GM19395 (cell line): ENCODE measurements around the gene MIP.
"Not testable (repeated sequence)": the region's sequence is repeated elsewhere in the genome, so short reads cannot be mapped to it uniquely, and the experiment has no call there.

ENCODE experiments used
- ATAC-seq: cut with Tn5 transposase; IDR thresholded peaks from one replicate; pipeline ENCODE4 v1.9.1; 2021; ENCODE audit warnings: mild to moderate bottlenecking, moderate library complexity; ENCODE audit not compliant: unreplicated experiment

MIP gene

DNA sequence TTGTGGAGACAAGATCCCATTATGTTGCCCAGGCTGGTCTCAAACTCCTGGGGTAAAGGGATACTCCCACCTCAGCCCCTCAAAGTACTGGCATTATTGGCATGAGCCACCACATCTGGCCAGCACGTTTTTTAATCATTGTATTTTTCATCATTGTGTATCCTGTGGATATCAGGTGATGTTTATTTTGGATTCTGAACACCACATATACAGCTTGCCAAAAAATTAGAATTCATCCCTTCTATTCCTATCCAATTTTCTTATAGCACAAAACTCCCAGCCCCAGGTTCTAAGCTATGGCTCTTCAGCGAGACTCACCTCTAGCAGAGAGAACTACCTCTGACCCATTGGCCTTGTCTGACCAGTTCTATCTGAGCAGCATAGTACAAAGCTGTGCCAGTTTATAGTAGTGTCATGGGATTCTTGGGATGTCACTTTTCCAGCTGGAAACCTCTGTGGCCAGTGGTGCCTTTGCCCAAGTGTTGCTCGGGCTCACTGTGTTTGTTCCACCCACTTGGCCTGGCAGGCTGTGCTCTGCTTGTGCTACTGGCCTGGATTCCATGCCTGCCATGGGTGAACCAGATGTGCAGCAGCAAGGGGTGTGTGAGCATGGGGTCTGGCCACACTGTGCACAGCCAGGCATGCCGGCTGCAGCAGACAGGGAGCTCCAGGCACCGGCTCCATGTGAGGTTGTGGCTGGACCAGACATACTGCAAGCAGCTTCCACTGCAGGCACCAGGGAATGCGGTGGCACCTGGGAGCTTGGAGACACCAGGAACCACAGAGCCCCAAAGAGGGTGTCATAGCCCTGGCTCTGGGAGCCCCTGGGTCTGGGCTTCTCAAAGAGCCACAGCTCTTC, 42.4 kb downstream of the MIP start:
- no peak for ATAC-seq

DNA sequence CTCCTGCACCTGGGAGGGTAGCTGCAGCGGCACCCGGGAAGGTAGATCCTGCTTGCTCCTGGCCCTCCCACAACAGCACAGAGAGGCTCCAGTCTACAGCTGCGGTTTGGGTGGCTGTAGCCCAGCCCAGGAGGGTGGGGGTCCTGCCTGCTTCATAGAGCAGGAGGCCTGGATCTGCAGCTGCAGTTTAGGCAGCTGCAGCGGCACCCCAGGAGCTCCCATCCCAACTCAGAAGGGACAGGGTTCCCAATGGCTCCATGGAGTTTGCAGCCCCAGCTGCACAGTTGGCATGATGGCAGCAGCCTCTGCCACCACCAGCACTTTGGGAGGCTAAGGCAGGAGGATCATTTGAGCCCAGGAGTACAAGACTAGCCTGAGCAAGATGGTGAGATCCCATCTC, 43.7 kb downstream of the MIP start:
- ATAC-seq, result no peak

DNA sequence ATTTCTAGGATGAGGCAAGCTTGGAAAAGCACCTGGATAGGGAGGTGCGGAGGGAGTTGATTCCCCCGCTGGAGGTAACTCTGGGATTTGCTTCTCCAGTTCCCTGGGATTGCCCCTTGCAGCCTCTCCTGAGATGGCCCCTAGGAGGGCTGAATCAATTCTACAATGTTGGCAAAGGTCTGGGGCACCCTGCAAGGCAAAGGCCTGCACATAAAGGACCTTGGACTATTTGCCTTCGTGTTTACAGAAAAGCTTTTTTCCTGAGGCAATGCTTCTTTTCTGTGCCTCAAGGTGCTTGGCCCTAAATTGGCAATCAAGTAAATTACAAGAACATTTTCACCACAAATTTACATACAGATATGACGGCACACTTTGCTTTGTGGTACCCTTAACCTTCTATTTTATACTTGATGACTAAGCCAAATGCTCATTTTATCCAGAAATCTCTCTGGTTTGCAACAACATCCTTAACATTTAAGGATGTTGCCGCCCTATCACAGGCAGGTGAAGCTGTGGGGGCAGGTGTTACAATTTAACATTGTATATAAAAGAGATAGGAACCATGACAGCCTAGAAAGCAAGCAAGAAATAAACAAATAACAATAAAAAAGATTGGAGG, 45.5 kb downstream of the MIP start:
- no peak for ATAC-seq

DNA sequence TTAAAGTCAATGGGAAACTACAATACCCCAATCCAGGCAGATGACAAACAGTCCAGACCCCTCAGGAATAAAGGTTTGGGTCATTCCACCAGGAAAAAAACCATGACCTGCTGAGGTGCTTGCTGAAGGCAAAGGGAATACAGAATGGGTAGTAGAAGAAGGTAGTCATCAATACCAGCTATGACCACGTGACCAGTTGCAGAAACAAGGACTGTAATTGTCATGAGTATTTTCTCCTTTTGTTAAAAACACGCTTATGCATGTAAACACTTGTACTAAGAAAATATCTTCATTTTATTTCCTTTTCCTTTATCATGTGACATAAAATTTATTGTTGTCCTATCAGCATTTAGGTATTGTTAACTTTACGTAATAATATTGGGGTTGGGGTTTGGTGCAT, 50.2 kb downstream of the MIP start:
- ATAC-seq, result not testable (repeated sequence)

DNA sequence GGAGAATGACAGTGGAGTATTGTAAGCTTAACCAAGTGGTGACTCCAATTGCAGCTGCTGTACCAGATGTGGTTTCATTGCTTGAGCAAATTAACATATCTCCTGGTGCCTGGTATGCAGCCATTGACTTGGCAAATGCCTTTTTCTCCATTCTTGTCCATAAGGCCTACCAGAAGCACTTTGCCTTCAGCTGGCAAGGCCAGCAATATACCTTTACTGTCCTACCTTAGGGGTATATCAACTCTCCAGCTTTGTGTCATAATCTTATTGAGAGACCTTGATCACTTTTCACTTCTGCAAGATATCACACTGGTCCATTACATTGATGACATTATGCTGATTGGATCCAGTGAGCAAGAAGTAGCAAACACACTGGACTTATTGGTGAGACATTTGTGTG, 52.8 kb downstream of the MIP start:
- ATAC-seq, result not testable (repeated sequence)

DNA sequence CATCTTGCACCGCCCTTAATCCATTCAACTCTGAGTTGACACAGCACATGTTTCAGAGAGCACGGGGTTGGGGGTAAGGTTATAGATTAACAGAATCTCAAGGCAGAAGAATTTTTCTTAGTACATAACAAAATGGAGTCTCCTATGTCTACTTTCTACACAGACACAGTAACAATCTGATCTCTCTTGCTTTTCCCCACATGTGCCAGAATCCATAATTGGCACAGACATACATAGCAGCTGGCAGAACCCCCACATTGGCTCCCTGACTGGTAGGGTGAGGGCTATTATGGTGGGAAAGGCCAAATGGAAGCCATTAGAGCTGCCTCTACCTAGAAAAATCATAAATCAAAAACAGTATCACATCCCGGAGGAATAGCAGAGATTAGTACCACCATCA, 53.3 kb downstream of the MIP start:
- not testable (repeated sequence) for ATAC-seq
